Activated CD4-positive, alpha-beta T cell treated with anti-CD3 and anti-CD28 coated beads, Interleukin-2, amount 10 ng/mL, durations not matched to agents 7 days and 5 days (primary cell): ENCODE results near the gene PDCL2. TPM values are rescaled to one million over a fixed set of nuclear protein-coding genes. Genes with fewer than 3 reads are reported as not detected.
"Not testable (repeated sequence)": the region's sequence is repeated elsewhere in the genome, so short reads cannot be mapped to it uniquely, and the experiment has no call there.

Experiments used
- CTCF ChIA-PET: fragments of 350-600 bp; sonication (Branson Sonifier 250); formaldehyde crosslinking; loops from one replicate; lab custom pipeline; 2021; ENCODE audit warnings: antibody characterized with exemption; lab: Charles Lee
- POLR2A ChIA-PET: fragments of 350-600 bp; sonication (Branson Sonifier 250); formaldehyde crosslinking; loops from one replicate; lab custom pipeline; 2021; ENCODE audit warnings: antibody characterized with exemption; lab: Charles Lee
- DNase-seq: peaks from one replicate; pipeline ENCODE4 v3.0.0-alpha.2; 2020
- H3K27ac Mint-ChIP-seq: one replicate; pipeline ENCODE4 v1.8.0; 2021; ENCODE audit warnings: mild to moderate bottlenecking, moderate library complexity, mixed read lengths
- H3K27me3 Mint-ChIP-seq: one replicate; pipeline ENCODE4 v1.8.0; 2021; ENCODE audit warnings: mixed read lengths
- H3K36me3 Mint-ChIP-seq: one replicate; pipeline ENCODE4 v1.8.0; 2021; ENCODE audit warnings: low read depth, mixed read lengths
- H3K4me1 Mint-ChIP-seq: one replicate; pipeline ENCODE4 v1.8.0; 2021; ENCODE audit warnings: mixed read lengths
- H3K4me3 Mint-ChIP-seq: one replicate; pipeline ENCODE4 v1.8.0; 2021; ENCODE audit warnings: mild to moderate bottlenecking, moderate library complexity, mixed read lengths
- H3K9me3 Mint-ChIP-seq: one replicate; pipeline ENCODE4 v1.8.0; 2021; ENCODE audit warnings: mixed read lengths
- total RNA-seq, 2 experiments: library from RNA; stranded (reverse); gene quantifications; one replicate each; pipeline ENCODE4 v1.2.3, GENCODE V29; 2021

The PDCL2 gene
- total RNA-seq, 2 experiments from 2014 or later = not detected

DNA sequence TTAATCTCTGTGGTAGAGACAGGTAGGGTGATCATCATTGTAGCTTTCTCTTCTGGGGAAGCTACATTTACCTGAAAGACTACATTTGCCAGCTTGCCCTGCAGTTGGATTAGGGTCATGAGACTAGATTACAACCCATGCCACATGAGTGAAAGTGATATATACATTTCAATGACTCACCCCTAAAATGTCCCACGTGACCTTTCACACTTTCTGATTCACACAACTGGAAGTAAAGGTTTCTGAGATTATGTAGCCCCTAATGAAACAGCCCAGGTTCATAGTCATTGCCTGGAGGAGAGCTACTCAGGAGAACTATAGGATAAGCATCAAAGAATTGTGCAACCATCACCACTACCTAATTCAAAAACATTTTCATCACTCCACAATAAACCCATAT lies 17.8 kb downstream of the PDCL2 start:
- Mint-ChIP-seq H3K27ac (no peak overlapping the region), H3K27me3 (peaks cover 3% of the 10 kb centered on the region), H3K9me3 (peaks cover 21% of the 10 kb centered on the region), H3K4me3 (no peak overlapping the region), H3K4me1 (no peaks in the 10 kb centered on the region), H3K36me3 (no peaks in the 10 kb centered on the region)
- no peak for DNase-seq
- ChIA-PET CTCF (interaction anchor here (0.6 kb wide), 1 partner anchor 20 kb away, joined by 3 read pairs; no protein-coding TSS in a partner anchor), POLR2A (no interaction called here)

DNA sequence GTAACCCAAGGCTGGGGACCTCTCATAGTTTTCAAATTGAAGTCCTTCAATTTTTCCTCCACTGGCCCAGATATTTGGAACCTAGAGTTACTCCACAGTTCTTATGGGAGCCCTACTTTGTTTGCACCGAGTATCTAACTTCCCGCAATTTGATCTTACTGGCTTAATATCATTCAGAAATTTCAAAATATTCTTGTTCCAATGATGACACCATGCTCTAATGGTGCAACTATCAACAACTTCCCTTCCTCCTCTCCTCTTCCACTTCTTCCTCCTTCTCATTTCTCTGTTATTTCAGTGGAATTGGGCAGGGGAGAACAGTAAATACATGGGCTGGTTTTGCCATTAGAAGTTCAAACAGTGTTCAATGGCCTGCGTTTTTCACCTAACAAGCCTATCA lies 20.2 kb downstream of the PDCL2 start:
- CTCF ChIA-PET = no interaction called here
- no peaks in the 10 kb centered on the region for H3K4me1 Mint-ChIP-seq
- H3K36me3 Mint-ChIP-seq = no peaks in the 10 kb centered on the region
- H3K4me3 Mint-ChIP-seq = no peak overlapping the region
- peaks cover 7% of the 10 kb centered on the region for H3K27me3 Mint-ChIP-seq
- no peak overlapping the region for H3K27ac Mint-ChIP-seq
- POLR2A ChIA-PET = no interaction called here
- no peak for DNase-seq
- H3K9me3 Mint-ChIP-seq = peaks cover 13% of the 10 kb centered on the region

DNA sequence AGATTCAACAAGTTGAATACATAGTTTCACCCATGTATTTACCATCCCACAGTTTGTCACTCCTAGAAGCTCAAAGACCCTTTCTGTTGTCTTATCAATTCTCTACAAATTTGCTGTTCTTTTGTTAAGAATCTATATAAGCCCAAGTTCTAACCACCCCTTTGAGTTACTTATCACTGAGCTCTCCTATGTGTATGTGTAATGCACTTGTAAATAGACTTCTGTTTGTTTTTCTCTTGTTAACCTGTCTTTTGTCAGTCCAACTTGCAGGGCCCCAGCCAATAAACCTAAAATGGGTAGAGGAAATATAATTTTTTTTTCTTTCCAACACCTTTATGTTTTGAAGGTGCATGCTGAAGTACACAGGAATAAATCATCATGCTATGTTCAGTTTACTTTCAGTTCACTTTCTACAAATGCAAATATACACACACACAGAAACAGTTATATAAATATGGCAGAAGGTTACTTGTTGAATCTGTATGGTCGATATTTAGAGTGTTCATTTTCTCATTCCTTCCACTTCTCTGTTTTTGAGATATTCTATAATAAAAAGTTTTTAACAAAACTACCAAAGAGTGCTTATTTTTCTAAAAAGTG lies 23.0 kb downstream of the PDCL2 start:
- H3K27me3 Mint-ChIP-seq = peaks cover 7% of the 10 kb centered on the region
- H3K27ac Mint-ChIP-seq = no peak overlapping the region
- CTCF ChIA-PET = no interaction called here

DNA sequence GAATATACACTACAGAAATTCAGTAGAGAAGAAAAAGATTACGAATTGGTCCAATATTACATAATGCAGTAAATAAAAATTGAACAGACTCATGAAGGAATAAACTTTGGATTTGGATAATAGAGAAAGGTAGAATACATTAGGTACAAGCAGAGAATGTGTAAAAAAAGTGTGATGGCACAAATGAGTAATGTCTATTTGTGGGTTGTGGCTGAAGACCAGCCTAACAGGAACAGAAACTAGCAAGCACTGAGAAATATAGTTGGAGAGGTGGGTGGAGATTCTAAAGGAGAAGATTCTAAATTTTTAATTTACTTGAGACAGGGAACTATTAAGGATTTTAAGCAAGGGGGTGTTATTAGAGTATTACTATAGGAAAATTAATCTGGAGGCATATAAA lies 30.2 kb downstream of the PDCL2 start:
- peaks cover 14% of the 10 kb centered on the region for H3K9me3 Mint-ChIP-seq
- ChIA-PET POLR2A (no interaction called here), CTCF (no interaction called here)
- peaks cover 14% of the 10 kb centered on the region for H3K27me3 Mint-ChIP-seq
- no peak for DNase-seq
- H3K36me3 Mint-ChIP-seq = peaks cover 4% of the 10 kb centered on the region
- no peak overlapping the region for H3K27ac Mint-ChIP-seq
- peaks cover 9% of the 10 kb centered on the region for H3K4me1 Mint-ChIP-seq
- no peak overlapping the region for H3K4me3 Mint-ChIP-seq

More for the DNA sequence above, 23.0 kb downstream of the PDCL2 start:
- no peaks in the 10 kb centered on the region for H3K4me1 Mint-ChIP-seq
- DNase-seq = no peak
- no peaks in the 10 kb centered on the region for H3K9me3 Mint-ChIP-seq
- no peak overlapping the region for H3K4me3 Mint-ChIP-seq
- no peaks in the 10 kb centered on the region for H3K36me3 Mint-ChIP-seq
- POLR2A ChIA-PET = no interaction called here

DNA sequence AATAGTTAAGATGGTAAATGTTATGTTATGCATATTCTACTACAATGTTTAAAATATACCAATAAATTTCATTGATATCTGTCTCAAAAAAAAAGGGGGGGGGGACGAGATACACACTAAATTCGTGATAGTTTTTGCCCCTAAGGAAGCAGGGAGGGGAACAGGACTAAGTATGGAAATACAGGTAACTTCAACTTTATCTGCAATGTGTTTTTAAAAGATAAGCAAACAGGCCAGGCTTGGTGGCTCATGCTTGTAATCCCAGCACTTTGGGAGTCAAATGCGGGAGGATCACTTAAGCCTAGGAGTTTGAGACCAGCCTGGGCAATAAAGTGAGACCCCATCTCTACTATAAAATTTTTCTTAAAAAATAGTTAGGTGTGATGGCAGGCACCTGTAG lies 31.9 kb downstream of the PDCL2 start:
- ChIA-PET CTCF (no interaction called here), POLR2A (no interaction called here)
- Mint-ChIP-seq H3K36me3 (peaks cover 4% of the 10 kb centered on the region), H3K4me3 (no peak overlapping the region), H3K27ac (no peak overlapping the region), H3K9me3 (peaks cover 14% of the 10 kb centered on the region), H3K4me1 (peaks cover 9% of the 10 kb centered on the region), H3K27me3 (peaks cover 14% of the 10 kb centered on the region)
- DNase-seq = no peak

DNA sequence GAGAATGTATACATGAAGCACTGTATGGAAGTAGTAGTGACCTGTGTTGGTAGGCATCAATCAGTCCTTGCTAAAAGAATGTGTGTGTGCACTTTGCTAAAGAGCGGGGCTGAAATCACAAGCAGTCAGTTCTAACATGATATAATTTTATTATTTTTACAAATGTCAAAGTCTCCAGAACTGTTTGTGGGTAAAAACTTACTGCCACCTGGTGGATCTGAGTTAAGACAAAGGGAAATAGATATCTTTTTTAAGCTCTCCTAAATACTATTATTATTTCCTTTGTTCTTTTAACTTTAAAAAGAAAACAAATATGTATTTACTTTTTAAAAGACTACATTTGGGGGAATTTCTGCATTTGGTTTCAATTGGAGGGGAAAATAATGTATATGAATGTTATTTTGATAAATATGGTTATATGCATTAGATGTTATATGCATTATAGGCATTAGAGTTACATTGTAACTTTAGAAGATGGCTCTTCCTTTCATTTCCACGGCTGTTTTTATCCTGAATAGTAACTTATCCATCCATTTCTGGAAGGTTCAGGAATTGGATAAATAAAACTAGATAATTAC lies 37.5 kb downstream of the PDCL2 start:
- POLR2A ChIA-PET = no interaction called here

DNA sequence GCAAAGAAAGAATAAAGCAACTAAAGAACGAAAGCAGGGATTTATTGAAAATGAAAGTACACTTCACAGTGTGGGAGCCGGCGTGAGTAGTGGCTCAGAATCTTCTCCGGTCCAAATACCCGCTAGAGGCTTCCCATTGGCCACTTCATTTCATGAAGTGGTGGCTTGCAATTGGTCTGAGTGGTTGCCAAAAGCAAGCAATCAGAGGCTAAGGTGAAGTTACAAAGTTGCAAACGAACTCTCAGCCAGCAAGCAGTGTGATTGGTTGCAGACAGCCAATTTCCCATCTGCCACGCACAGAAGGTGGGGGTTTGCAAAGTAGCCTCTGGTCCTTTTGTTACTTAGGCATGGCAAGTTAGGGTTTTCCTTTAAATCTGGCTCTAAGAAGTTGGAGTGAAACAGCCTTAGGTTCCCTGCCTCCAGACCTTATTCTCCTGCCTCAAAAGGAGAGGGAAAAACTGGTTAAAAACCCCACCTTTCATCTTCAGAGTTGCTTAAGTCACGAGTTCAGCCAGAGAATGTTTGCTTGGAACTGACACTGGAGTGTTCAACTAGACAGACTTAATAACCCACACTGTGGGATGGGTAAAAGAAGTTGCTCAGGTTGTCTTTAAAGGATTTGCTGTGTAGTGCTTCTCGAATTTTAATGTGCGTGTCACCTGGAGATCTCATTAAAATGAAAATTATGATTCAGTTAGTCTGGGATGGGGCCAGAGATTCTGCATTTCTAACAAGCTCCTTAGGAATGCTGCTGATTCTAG lies 38.4 kb downstream of the PDCL2 start:
- H3K27me3 Mint-ChIP-seq = peaks cover 32% of the 10 kb centered on the region
- H3K36me3 Mint-ChIP-seq = peaks cover 4% of the 10 kb centered on the region
- peak overlapping the region; percentile 14 for H3K4me3 Mint-ChIP-seq
- POLR2A ChIA-PET = no interaction called here
- H3K9me3 Mint-ChIP-seq = peaks cover 8% of the 10 kb centered on the region
- CTCF ChIA-PET = no interaction called here
- no peak overlapping the region for H3K27ac Mint-ChIP-seq
- peak; percentile 11 for DNase-seq
- peaks cover 16% of the 10 kb centered on the region for H3K4me1 Mint-ChIP-seq

More for the DNA sequence above, 37.5 kb downstream of the PDCL2 start:
- Mint-ChIP-seq H3K4me3 (no peak overlapping the region), H3K27me3 (peaks cover 28% of the 10 kb centered on the region), H3K36me3 (peaks cover 4% of the 10 kb centered on the region), H3K27ac (no peak overlapping the region), H3K9me3 (peaks cover 14% of the 10 kb centered on the region), H3K4me1 (peaks cover 10% of the 10 kb centered on the region)
- CTCF ChIA-PET = interaction anchor here (0.6 kb wide), 1 partner anchor 19 kb away, joined by 3 read pairs; no protein-coding TSS in a partner anchor
- DNase-seq = peak; percentile 25

DNA sequence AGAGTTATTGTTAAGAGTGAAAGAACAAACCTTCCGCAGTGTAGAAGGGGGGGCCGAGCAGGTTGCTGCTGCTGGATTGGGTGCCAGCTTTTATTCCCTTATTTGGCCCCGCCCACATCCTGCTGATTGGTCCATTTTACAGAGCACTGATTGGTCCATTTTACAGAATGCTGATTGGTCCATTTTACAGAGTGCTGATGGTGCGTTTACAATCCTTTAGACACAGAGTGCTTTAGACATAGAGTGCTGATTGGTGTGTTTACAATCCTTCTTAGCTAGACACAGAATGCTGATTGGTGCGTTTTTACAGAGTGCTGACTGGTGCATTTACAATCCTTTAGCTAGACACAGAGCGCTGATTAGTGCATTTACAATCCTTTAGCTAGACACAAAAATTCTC lies 40.1 kb downstream of the PDCL2 start:
- peaks cover 31% of the 10 kb centered on the region for H3K4me1 Mint-ChIP-seq
- H3K27ac Mint-ChIP-seq, DNase-seq, H3K4me3 Mint-ChIP-seq, H3K9me3 Mint-ChIP-seq, H3K36me3 Mint-ChIP-seq, POLR2A ChIA-PET: not testable (repeated sequence)
- peaks cover 38% of the 10 kb centered on the region for H3K27me3 Mint-ChIP-seq
- CTCF ChIA-PET = interaction anchor here (1.1 to 1.2 kb wide), 2 partner anchors 15 to 199 kb away, joined by 3 to 5 read pairs; no protein-coding TSS in a partner anchor

DNA sequence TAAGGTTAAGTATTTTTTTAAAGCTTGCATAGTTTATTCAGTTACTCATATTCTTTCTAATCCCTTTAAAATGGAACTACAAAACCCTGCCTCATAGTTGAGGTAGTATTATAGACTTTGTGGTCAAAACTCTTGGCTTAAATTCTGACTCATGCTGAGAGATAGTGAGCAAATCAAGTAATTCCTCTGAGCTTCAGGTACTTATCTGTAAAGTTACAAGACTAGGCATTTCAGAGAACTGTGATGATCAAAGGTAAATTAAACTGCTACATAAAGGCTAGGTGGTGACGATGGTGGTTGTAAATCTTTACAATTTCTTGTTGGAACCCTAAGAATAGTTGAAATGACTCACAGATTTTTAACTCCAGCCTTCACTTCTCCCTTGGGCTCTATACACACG lies 42.2 kb downstream of the PDCL2 start:
- ChIA-PET POLR2A (no interaction called here), CTCF (interaction anchor here (1.5 kb wide), 1 partner anchor 204 kb away, joined by 7 read pairs; the partner anchor contains the start of gene SRD5A3)
- Mint-ChIP-seq H3K27ac (no peak overlapping the region), H3K36me3 (no peaks in the 10 kb centered on the region), H3K27me3 (peaks cover 38% of the 10 kb centered on the region), H3K9me3 (no peaks in the 10 kb centered on the region), H3K4me1 (peaks cover 37% of the 10 kb centered on the region), H3K4me3 (no peak overlapping the region)
- no peak for DNase-seq

DNA sequence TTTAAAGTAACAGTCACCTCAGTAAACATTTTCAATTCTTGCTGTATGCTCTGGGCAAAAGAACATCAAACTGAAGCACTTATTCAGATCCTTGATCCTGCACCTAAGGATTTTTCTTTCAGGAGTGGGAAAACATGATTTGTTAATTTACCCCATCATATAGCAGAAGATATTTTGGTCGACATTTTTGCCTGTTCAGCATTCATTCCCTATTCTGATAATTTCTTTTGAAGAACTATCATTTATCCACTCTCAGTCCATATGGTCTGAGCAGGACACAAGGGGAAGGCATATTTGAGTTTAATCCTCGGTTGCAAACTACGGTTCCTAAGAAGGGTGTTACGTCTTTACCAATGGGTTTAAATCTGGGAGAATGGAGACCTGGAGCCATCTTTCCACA lies 44.1 kb downstream of the PDCL2 start:
- H3K4me1 Mint-ChIP-seq = peaks cover 50% of the 10 kb centered on the region
- POLR2A ChIA-PET = no interaction called here
- DNase-seq = no peak
- H3K27ac Mint-ChIP-seq = no peak overlapping the region
- CTCF ChIA-PET = no interaction called here
- H3K9me3 Mint-ChIP-seq = no peaks in the 10 kb centered on the region
- peak overlapping the region; percentile 88 for H3K4me3 Mint-ChIP-seq
- no peaks in the 10 kb centered on the region for H3K36me3 Mint-ChIP-seq
- peaks cover 39% of the 10 kb centered on the region for H3K27me3 Mint-ChIP-seq

DNA sequence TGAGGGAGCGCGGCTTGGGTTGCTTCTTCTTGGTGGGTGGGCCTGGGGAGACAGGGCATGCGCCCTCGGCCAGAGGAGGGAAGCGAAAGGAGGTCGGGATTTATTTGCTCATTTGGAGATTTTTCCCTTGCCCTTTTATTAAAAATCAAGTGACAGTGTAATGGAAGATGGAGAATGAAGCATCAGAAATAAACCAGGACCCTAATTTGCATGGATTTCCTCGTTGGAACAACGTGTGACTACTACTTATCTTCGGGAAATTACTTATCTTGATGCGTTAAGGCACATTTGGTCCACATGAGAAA lies 44.6 kb downstream of the PDCL2 start:
- Mint-ChIP-seq H3K4me3 (peak overlapping the region; percentile 88), H3K9me3 (no peaks in the 10 kb centered on the region), H3K36me3 (no peaks in the 10 kb centered on the region), H3K27ac (peak overlapping the region; percentile 88), H3K27me3 (peaks cover 34% of the 10 kb centered on the region), H3K4me1 (peaks cover 53% of the 10 kb centered on the region)
- ChIA-PET CTCF (no interaction called here), POLR2A (no interaction called here)
- no peak for DNase-seq

DNA sequence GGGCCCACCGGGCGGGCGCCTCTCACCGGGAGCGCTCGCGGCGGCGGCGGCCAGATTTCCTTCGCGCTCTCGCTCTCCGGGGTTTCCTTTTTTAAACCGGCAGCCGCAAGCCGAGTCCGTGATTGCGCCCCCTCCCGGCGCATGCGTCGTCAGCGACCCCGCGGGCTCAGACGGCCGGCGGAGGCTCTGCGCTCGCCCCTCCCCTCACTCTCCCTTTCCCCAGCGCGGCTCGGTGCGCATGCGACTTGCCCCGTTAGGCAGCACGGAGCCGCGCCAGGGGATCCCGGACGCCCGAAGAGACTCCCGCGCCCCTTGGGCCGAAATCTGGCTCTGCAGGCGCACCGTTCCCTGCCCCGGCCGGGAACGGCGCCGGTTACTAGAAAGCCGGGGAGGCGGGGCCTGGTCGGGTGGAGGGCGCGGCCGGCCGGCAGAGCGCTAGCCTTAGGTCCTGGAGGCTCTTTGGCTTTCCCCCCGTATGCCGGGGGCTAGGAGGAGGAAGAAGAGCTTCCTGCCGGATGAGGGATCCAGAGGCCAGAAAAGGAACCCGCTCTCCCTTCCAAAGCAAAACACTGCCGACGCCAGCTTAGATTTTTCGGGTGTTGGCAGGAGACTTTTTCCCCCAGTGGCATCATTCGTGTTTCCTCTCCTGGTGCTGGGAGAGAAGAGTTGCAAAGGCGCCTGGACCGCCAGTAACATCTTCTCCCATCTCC lies 45.1 kb downstream of the PDCL2 start, which contains the start of gene CLOCK:
Gene CLOCK (minus strand): TSS at position 154 of the 710 bp plus-strand sequence. CDS start 64,124 bp downstream, outside the sequence.
- peak; percentile 80 for DNase-seq
- no peaks in the 10 kb centered on the region for H3K36me3 Mint-ChIP-seq
- CTCF ChIA-PET = no interaction called here
- peak within 1 kb of the TSS; percentile 91 for H3K27ac Mint-ChIP-seq
- POLR2A ChIA-PET = no interaction called here
- peaks cover 54% of the 10 kb centered on the region for H3K4me1 Mint-ChIP-seq
- peak within 1 kb of the TSS; percentile 88 for H3K4me3 Mint-ChIP-seq
- no peaks in the 10 kb centered on the region for H3K9me3 Mint-ChIP-seq
- H3K27me3 Mint-ChIP-seq = peaks cover 31% of the 10 kb centered on the region

DNA sequence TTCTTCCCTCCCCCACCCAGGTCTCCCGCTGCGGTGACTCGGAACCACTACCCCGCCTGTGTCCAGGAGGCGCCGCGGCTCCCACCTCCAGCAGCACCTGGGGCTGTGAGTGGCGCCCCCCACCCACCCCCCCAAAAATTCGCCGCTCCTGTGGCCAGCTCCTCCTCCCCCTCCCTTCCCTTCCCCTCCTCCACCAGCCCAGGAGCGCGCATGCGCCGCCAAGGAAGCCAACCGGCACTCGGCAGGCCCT lies 45.6 kb downstream of the PDCL2 start:
- Mint-ChIP-seq H3K9me3 (no peaks in the 10 kb centered on the region), H3K4me3 (peak overlapping the region; percentile 88), H3K27me3 (peaks cover 30% of the 10 kb centered on the region), H3K4me1 (peaks cover 55% of the 10 kb centered on the region), H3K27ac (peak overlapping the region; percentile 66), H3K36me3 (no peaks in the 10 kb centered on the region)
- DNase-seq = no peak
- POLR2A ChIA-PET = no interaction called here
- CTCF ChIA-PET = interaction anchor here (0.5 to 1.4 kb wide), 2 partner anchors 11 to 400 kb away, joined by 5 read pairs; no protein-coding TSS in a partner anchor
